ENCODE data around the gene CCDC47. TPM values are rescaled to one million over a fixed set of nuclear protein-coding genes. Genes with fewer than 3 reads are reported as not detected.

The CCDC47 gene
- total RNA-seq, 1 experiment from 2014 or later: 79.4 TPM

DNA sequence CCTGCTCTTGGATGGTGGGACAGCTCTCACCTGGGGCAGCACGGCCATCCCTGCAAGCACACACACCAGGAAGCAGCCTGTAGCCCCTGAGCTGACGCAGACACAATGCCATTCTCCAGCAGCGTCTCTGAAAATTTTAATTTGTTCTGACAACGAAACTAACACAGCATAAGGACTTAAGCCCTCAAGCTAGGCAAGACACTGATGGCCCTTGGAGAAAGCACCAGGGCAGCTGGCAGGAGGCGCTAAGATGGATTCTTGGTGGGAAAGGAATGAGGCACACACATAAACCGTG lies 70.7 kb downstream of the CCDC47 start:
- Histone ChIP-seq H3K4me2 (ENCODE audit: insufficient read depth, insufficient read length, low read length) (no peak overlapping the region), H3K79me2 (ENCODE audit: insufficient read depth, low read length) (no peaks in the 10 kb centered on the region), H3K23me2 (ENCODE audit: insufficient read length, low read depth, low read length, poor library complexity, severe bottlenecking) (peaks cover 20% of the 10 kb centered on the region), H2AK5ac (ENCODE audit: insufficient read length, low read length) (no peak overlapping the region), H4K91ac (ENCODE audit: insufficient read length, low read depth, low read length) (no peak overlapping the region), H3K4ac (ENCODE audit: low read depth, low read length) (no peak overlapping the region), H3K79me1 (ENCODE audit: insufficient read depth, low read depth, low read length, poor library complexity, severe bottlenecking) (no peaks in the 10 kb centered on the region), H3K27ac (ENCODE audit: insufficient read length, low read depth, low read length) (no peak overlapping the region), H4K20me1 (ENCODE audit: control insufficient read depth, insufficient read depth, insufficient read length) (no peaks in the 10 kb centered on the region), H2BK15ac (ENCODE audit: low read depth, low read length) (no peak overlapping the region), H4K8ac (replicated peaks; ENCODE audit: insufficient read length, low read depth, low read length) (no peak overlapping the region), H2BK20ac (ENCODE audit: low read depth, low read length, poor library complexity, severe bottlenecking) (no peak overlapping the region), H4K5ac (ENCODE audit: insufficient read length, low read depth, low read length) (no peak overlapping the region), H3T11ph (ENCODE audit: low read length) (no peak overlapping the region), H3K9ac (ENCODE audit: extremely low read depth, insufficient read length, low read length) (no peak overlapping the region), H3K9me3 (ENCODE audit: control insufficient read depth, low read depth, low read length) (no peaks in the 10 kb centered on the region), H3K14ac (ENCODE audit: insufficient read depth, low read length) (no peak overlapping the region), H3K56ac (ENCODE audit: insufficient read length, low read depth, low read length) (no peak overlapping the region), H3K4me1 (ENCODE audit: insufficient read depth, low read length) (no peaks in the 10 kb centered on the region; the same call in 1 of the 2 replicates), H2AFZ (ENCODE audit: low read length) (no peak overlapping the region), H2BK12ac (ENCODE audit: insufficient read length, low read depth, low read length) (no peak overlapping the region), H2BK120ac (ENCODE audit: low read depth, low read length, poor library complexity, severe bottlenecking) (no peak overlapping the region), H3K18ac (ENCODE audit: insufficient read length, low read depth, low read length) (no peak overlapping the region), H3K23ac (ENCODE audit: insufficient read length, low read depth, low read length) (no peak overlapping the region), H3K27me3 (ENCODE audit: insufficient read depth, low read length) (no peaks in the 10 kb centered on the region), H2BK5ac (ENCODE audit: insufficient read length, low read length) (no peak overlapping the region)
- Mint-ChIP-seq H3K27me3 (ENCODE audit: low read depth) (peaks cover 5% of the 10 kb centered on the region), H3K36me3 (ENCODE audit: insufficient read depth in 1 of 3, low read depth in 3 of 3) (peaks cover 4 to 40% (median 22%) of the 10 kb centered on the region in 3 experiments), H3K4me1 (peaks cover 23 to 30% of the 10 kb centered on the region in 2 experiments), H3K27ac (peak overlapping the region in 1 of 3 experiments; percentile 39; a peak in 1 of 7 replicates), H3K9me3 (no peaks in the 10 kb centered on the region), H3K4me3 (peak overlapping the region in 1 of 2 experiments; percentile 54; a peak in 2 of 5 replicates)
- WGBS (ENCODE audit: extremely low coverage, insufficient read length, low lambda C conversion rate): no CpG with 5 or more reads among the region's 6 CpGs
- TF ChIP-seq, protein P1, sequence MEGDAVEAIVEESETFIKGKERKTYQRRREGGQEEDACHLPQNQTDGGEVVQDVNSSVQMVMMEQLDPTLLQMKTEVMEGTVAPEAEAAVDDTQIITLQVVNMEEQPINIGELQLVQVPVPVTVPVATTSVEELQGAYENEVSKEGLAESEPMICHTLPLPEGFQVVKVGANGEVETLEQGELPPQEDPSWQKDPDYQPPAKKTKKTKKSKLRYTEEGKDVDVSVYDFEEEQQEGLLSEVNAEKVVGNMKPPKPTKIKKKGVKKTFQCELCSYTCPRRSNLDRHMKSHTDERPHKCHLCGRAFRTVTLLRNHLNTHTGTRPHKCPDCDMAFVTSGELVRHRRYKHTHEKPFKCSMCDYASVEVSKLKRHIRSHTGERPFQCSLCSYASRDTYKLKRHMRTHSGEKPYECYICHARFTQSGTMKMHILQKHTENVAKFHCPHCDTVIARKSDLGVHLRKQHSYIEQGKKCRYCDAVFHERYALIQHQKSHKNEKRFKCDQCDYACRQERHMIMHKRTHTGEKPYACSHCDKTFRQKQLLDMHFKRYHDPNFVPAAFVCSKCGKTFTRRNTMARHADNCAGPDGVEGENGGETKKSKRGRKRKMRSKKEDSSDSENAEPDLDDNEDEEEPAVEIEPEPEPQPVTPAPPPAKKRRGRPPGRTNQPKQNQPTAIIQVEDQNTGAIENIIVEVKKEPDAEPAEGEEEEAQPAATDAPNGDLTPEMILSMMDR (conservative IDR thresholded peaks at IDR 0.05): no peak
- DNase-seq: no peak
